SIG-M5 (cell line): ENCODE data around the gene LBX2.
A peak's percentile ranks its signal among the peaks of the same experiment; 100 is the strongest.
"Not testable (repeated sequence)": the region's sequence is repeated elsewhere in the genome, so short reads cannot be mapped to it uniquely, and the experiment has no call there.

Experiments
- DNase-seq: peaks from one replicate; lab custom pipeline; 2025; lab: John Stamatoyannopoulos, UW

LBX2 gene

DNA sequence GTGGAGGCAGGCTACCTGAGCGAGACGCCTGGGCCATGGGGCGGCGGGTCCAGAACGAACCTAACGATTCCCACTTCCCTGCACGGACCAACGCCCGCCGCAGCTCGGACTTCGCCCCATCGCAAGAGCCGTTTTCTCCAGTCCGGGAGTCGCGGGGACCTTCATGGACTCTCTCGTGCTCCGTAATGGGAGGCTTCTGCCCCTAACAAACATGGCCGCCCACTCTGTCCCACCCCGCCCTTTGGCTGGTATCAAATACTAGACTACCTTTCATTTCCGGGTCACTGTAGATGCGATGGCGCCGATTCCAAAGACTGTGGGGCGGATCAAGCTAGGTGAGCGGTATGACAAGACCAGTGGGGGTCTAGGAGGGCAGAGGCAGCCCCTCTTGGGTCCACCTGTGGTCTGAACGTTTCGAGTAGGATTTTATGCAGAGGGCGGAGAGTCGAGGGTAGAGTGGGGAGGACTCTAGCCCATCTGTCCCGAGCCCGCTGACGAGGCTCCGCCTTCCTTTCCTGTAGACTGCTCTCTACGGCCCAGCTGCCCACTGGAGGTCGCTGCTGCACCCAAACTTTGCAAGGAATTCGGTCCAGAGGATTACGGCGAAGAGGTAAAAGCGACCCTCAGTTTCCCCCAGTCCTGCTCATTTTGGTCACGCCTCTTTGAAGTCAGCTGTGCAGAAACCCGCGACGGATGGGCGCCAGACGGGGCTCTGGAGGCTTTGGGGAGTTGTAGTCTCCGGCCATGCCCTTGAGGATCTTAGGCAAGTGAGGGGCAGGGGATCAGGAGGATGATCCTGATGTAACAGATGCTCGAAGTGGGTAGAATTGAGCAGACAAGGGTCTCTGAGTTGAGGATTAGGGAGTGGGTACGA lies 16.4 kb downstream of the LBX2 start, which contains the start of the genes CCDC142 and TTC31:
CCDC142 (minus strand) TSS at position 198 of the 874 bp plus-strand sequence; CDS start at position 37, 161 bp downstream.
TTC31 (plus strand) TSS at position 281 of the 874 bp plus-strand sequence; CDS start at position 296, 15 bp downstream.
- DNase-seq: peak; percentile 83

DNA sequence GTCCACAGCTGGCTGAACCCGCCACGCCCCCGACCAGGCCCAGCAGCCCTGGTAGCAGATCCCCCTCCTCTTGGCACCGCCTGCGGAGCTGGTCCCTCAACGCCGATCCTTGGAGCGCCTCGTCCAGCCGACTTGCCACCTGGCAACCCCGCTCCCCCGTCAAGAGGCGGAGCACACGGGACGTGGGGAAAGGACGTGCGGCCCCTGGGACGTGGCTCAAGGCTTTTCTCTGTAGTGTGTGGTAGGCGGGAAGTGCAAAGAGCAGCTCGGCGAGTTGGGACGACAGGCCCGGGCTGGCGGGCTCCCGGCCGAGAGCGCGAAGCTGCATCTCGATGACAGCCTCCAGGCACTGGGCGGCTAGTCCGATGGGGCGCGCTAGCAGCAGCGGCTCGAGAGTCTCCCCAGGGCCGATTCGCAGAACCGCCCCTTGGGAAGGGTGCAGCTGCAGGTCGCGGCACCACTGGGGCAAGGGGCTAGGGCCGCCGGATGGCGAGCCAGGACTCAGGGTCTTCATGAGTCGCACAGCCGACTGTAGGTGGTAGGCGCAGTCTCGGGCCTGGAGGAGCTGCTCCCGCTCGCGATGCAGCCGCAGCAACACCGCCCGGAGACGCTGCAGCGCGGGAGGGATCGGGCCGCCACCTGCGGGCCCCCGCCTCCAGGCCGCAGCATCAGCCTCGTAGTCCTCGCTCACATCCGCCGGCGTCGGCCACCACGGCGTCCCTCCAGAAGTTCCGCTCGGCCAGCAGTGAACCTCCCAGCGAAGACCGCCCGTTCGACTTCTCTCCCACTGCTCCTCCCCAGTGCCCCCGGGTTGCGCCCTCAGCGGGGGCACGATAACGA lies 17.2 kb downstream of the LBX2 start:
- no peak for DNase-seq

DNA sequence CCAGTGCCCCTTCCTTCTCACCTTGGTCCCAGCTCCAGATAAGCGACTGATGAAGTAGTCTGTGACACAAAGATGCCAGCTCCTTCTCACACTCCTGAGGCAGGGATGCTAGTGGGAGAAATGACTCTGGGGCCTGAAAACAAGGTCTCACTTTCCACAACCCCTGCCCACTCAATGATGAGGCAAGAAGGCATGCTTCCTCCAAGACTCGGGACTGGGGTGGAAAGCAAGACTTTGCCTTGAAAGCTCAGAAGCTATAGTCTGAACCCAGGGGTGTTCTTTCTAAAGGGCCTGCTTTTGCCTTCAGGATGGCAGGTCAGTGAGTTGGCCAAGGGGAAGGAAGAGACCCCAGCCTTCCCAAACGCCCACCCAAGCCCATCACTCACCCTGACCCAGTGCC lies 18.0 kb downstream of the LBX2 start:
- DNase-seq: no peak

DNA sequence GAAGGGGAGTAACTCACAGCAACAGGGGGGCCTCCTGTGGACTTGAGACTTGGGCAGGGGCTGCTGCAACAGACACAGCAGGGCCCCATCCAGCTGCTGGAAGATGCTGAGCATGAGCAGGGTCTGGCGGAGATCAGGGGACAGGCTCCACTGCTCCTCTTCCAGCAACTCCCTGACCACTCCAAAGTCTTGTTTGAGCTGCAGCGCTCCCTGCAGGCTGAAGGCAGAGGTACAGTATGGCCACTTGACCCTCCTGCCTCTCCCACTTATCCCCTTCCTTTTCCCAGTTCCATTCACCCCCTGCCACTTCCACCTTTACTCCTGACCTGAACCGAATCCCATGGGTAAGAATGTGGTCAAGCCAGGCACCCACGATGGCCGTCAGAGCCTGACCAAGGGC lies 24.5 kb downstream of the LBX2 start:
- DNase-seq: no peak

DNA sequence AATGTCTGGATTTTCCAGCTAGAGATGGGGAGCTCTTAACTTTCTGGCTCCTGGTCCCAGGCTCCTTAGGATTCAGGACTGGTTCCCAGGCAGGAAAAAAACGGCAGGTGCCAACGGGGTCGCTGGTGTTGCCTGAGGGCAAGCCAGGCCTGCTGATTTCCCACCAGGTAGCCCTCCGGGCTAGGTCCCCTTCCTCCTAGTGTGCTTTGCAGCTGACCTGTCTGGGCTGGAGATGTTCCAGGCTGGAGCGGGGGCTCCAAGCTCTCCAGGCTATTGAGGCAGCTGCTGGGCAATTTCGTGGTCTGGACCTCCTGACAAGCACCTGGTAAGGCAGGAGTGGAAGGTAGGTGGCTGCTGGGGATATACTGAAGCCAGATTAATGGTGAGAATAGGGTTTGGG lies 24.9 kb downstream of the LBX2 start:
- no peak for DNase-seq

DNA sequence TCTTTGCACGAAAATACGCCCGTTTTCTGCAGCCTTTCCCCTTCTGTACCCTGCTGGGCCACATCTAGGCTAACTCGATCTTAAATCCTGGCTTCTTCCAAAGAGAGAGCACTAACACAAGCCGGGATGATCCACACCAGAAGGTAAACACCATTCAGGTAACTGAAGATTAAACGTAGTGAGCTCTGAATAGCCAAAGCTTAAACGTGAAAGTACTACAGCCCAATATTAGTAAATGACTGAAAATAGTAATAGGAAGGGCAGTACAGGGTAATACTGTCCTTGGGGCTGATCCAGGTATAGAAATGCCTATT lies 26.5 kb downstream of the LBX2 start:
- no peak for DNase-seq

DNA sequence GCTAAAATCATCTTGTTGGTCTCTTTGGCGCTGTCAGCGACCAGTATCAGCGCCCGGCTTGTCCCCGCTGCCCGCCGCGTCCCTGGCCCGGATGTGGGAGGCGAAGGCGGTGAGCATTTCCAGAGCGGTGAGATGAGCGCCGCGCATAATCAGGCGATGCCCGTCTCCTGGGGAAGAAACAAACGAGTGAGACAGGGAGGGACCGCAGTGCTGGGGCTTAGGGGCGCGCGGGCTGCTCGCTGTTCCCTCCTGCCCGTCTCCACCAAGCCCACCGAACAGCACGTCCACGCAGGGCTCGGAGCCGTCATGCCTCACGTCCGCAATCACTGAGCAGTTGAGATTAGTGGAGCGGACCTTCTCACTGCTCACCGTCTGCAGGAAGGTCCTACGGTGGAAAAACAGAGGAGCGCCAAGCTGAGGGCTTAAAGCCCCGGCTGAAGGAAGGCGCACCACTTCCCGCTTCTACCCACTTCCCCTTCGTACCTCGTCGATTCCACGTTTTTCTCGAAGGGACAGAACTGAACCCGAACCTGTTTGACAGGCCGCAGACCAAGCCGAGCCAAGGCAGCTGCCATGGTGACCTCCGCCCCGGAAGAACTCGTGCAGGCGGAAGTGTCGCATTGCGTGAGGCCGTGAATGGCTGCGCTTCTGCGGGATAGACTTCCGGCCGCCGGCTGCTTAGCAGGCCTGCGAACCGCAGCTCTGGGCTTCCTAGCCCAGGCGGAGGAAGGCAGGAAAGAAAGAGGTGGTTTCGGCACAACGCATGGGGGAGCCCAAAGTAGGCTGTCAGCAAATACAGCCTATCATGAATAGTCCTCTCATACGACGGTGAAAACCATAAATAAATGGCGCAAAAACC lies 27.1 kb downstream of the LBX2 start, which contains the start of gene MRPL53:
MRPL53 (minus strand) TSS at position 595 of the 859 bp plus-strand sequence; CDS start at position 575, 20 bp downstream.
- DNase-seq: peak; percentile 69

DNA sequence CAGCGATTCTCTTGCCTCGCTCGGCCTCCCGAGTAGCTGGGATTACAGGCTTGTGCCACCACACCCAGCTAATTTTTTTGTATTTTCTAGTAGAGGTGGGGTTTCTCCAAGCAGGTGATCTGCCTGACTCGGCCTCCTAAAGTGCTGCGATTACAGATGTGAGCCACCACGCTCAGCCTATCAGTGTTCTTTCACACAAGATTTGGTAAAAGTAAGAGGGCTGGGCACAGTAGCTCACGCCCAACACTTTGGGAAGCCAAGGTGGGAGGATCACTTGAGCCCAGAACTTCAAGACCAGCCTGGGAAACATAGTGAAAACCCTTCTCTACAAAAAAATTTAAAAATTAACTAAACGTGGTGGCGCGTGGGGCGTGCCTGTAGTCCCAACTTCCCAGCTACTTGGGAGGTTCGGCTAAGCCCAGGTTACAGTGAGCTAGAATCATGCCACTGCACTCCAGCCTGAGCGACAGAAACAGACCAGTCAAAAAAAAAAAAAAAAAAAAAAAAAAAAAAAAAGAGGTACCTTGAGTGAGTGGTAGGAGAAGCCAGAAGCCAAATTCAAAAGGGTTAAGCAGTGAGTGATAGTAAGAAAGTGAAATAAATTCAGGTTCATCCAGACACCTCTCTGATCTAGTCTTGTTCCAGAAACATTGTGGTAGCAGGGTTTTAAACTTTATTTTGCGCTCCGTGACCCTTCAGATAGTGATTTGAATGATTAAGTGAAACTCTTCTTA lies 27.9 kb downstream of the LBX2 start:
- DNase-seq: no peak

DNA sequence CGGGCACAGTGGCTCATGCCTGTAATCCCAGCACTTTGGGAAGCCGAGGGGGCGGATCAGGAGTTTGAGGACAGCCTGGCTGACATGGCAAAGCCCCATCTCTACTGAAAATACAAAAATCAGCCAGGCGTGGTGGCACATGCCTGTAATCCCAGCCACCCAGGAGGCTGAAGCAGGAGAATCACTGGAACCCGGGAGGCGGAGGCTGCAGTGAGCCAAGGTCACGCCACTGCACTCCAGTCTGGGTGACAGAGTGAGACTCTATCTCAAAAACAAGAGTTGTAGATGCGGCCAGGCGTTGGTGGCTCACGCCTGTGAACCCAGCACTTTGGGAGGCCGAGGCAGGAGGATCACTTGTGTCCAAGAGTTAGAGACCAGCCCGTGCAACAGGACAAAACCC lies 28.7 kb downstream of the LBX2 start:
- not testable (repeated sequence) for DNase-seq

DNA sequence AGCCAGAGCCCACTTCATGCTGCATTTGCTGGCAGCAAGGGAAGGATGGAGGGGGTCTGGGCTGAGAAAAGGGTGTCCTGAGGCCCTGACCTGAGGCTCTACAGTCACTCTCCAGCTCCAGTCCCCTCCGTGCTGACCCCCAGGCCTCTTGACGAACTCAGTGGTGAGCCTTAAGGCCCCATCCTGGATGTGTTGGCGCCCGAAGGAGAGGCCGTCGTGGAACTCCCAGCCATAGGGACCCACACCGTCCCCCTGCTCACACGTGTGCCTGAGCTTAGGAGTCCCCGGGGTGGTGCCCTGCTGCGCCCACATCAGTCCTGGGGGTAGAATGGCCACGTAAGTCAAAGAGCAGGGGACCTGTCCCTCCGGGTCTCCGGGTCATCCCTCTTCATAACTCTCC lies 35.0 kb downstream of the LBX2 start:
- no peak for DNase-seq

DNA sequence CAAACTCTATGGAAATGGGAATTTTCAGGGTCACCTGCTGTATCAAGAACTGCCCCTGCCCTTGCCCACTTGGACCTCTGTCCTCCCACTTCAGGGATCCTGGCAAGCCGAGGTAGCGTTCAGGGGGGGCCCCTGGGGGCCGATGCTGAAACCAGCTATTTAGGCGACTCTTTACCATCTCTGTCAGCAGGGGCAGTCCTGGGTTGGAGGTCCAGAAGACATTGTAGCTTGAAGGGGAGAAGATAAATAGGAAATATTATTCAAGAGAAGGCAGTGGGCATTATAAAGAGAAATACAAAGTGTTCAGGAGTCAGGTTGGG lies 36.7 kb downstream of the LBX2 start:
- no peak for DNase-seq

DNA sequence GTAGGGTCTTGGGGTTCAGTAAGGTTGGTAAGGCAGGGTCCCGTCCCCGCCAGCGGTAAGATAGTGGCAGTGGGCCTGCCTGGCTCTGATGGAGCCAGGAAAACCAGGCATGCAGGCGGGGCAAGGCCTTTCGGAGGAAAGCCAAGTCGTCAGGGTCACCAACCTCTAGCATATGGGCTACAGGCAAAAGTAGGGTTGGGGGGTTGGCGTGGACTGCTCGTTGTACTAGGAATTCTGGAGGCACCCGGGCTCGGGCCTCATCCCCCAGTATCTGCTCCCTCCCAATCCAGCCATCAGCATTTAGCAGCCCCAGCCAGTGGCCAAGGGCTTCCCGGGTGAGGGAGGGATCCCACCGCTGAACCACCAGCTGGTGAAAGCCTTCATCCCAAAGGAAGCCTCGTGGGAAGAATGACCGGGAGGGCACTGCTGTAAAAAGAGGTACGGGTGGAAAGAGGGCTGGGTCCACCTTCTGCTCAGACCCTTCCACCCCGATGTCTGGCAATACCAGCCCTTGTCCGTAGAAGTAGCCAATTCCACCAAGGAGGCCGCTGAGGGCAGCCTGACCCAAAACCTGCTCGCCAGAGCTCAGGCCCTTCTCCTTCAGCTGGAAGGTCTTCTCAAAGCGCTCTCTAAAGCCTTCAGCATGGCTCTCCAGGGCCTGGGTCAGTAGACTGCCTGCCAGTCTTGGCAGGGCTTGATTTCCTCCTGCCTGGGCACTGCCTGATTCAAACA lies 37.2 kb downstream of the LBX2 start:
- no peak for DNase-seq

DNA sequence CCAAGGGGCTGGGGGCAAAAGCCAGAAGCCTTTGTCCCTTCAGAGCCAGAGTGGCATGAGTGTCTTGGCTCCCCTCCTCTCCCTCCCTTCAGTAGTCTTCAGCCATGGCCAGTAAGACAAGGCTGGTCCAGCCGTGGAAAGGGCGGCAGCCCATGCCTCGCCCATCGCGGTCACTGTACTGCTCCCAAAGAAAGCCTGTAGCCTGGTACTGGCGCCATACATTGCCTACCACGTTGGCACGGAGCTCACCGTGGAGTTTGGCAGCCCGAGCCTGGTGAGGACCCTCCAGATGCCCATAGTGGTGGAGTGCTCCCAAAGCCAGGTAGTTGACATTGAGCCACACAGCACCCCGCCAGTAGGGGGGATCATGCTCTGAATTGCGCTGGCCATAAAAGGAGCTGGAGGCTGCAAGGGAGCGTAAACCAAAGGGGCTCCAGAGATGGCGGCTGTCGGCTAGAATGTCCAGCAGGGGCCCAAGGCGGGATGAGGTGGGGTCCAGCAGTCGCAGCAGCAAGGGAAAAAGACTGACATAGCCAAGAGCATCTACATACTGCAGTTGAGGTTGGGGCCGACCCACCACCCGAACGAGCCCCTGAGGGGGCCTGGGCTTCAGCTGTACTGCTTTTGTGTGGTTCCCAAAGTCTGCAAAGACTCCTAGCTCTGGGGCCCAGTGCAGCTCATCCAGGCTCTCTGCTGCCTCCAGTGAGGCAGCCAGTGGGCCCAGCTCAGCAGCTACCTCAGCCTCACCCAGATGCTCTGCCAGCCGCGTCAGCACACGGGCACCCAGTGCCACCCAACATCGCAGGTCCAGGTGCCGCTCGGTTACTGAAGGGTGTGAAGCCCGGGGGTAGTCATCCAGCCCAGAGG lies 38.0 kb downstream of the LBX2 start:
- DNase-seq: no peak

DNA sequence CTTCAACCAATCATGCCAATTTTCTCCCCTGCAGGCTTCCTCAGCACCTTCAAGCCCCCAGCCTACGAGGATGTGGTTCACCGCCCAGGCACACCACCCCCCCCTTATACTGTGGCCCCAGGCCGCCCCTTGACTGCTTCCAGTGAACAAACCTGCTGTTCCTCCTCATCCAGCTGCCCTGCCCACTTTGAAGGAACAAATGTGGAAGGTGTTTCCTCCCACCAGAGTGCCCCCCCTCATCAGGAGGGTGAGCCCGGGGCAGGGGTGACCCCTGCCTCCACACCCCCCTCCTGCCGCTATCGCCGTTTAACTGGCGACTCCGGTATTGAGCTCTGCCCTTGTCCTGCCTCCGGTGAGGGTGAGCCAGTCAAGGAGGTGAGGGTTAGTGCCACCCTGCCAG lies 39.2 kb downstream of the LBX2 start:
- DNase-seq: not testable (repeated sequence)

DNA sequence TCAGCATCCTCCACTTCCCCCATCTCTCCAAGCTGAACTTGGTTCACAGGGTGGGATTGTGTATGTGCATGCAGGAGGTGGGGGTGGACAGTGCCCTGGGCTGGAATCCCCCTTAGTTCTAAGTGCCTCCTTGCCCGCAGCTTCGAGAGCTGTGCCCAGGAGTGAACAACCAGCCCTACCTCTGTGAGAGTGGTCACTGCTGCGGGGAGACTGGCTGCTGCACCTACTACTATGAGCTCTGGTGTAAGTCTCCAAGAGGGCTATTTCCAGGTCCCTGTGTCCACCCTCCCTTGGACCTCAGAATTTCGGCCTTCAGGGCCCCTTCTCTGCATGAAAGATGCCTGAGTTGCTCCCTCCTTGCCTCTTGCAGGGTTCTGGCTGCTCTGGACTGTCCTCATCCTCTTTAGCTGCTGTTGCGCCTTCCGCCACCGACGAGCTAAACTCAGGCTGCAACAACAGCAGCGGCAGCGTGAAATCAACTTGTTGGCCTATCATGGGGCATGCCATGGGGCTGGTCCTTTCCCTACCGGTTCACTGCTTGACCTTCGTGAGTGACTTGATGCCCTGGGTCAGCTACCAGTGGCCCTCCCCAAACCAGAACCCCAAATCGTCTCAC lies 39.8 kb downstream of the LBX2 start:
- not testable (repeated sequence) for DNase-seq

DNA sequence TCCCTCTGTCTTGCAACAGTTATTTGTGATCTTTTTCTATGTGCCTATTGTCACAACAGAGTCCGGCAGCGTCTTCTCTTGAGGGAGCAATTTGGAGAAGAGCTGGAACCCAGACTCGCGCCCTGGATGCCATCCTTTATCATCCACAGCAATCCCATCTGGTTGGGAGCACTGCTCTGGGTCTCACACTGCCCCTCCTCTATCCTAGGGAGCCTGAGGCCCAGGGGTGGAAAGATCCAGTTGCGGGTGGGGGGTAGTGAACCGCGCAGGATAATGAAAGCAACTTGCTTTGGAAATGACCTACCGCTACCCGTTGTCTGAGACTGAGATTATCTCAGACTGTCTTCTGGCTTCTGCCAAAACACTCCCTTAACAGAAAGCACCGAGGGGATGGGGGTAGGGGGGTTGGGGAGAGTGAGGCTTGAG lies 40.5 kb downstream of the LBX2 start:
- no peak for DNase-seq

DNA sequence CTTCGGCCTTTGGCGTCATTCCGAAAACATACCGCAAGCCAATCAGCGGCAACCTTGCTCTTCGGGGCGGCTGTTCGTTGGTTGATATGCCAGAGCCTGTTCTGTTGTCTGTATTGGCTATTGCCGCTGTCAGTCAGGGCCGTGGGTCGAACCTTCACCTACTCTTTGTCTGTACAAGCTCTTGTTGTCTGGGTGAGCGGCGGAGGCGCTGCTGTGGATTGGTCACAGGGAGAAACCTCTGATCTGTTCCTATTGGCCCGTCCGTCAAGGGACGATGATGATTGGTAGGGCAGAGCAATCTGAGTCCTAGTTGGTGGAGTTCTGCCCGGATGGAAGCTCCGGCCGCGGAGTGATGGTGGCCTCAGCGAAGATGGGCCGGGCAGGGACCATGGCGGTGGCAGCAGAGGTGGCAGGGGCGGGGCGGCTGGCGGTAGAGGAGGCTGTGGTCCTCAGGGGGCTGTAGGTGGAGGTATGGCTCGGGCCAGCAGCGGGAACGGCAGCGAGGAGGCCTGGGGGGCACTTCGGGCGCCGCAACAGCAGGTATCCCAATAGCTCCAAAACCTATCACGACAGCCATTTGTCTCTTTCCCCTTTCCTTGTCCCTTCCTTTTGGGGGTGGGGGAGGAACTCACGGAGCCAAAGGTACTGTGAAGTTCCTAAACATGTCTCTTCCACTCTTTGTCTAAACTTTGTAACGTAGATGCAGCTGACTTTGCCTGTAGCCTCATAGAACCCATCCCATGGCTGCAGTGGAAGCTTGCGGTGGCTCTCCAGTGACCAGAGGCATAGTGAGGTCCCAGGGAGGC lies 41.1 kb downstream of the LBX2 start, which contains the start of gene WBP1:
WBP1 (plus strand) TSS at position 307 of the 806 bp plus-strand sequence; CDS start at position 472, 165 bp downstream.
- peak; percentile 100 for DNase-seq

DNA sequence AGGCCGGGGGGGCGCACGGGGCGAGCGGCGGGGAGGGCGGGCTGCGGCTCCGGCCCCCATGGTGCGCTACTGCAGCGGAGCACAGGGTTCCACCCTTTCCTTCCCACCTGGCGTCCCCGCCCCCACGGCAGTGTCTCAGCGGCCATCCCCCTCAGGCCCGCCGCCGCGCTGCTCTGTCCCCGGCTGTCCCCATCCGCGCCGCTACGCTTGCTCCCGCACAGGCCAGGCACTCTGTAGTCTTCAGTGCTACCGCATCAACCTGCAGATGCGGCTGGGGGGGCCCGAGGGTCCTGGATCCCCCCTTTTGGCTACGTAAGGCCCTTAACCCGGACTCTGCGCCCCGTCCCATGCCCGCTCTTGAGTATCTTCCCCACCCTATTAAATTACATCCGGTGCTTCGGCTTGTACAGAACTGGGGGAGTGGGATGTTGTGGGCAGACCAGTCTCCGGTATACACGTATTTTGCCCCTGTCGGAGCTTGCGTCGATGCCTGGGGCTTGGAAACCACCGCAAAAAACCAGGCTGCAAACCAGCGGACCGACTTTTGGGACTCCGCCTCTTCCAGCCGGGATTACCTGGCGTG lies 41.8 kb downstream of the LBX2 start:
- no peak for DNase-seq
